ENCODE results near the gene CHRNB2. TPM values are rescaled to one million over a fixed set of nuclear protein-coding genes. Genes with fewer than 3 reads are reported as not detected.

The CHRNB2 gene
- total and polyA plus RNA-seq, 2 donors (not counting 1 experiment from before 2014, with no cell fraction given): 0.03 TPM; not detected in 1

- no peak overlapping the region for H3K4me2 ChIP-seq (replicated peaks; ENCODE audit: low read depth, low read length, poor library complexity, severe bottlenecking)
- Mint-ChIP-seq H3K4me1 (peaks cover 16% of the 10 kb centered on the region), H3K4me3 (no peak overlapping the region), H3K27me3 (no peaks in the 10 kb centered on the region), H3K9me3 (ENCODE audit: insufficient read depth) (no peaks in the 10 kb centered on the region), H3K27ac (no peak overlapping the region)
- H2AFZ ChIP-seq (ENCODE audit: insufficient read depth, low read depth, low read length, poor library complexity, severe bottlenecking): no peak overlapping the region
- DNase-seq (no peak), ATAC-seq (ENCODE audit: low read depth) (no peak)
- no peaks in the 10 kb centered on the region for H3K27me3 ChIP-seq (replicated peaks in 1 of 4; ENCODE audit: control extremely low read depth in 1 of 4, control insufficient read depth in 3 of 4, insufficient read depth in 4 of 4, low read length in 3 of 4)
- H3K4me3 ChIP-seq (ENCODE audit: control extremely low read depth in 1 of 5, extremely low read depth in 1 of 5, insufficient read depth in 1 of 5, low read depth in 2 of 5, low read length in 4 of 5): no peak overlapping the region
- no peak for TF ChIP-seq EZH2 (IDR thresholded peaks at IDR 0.05; ENCODE audit: borderline replicate concordance, insufficient read depth, low read depth, low read length, poor library complexity, severe bottlenecking)
- no peak for TF ChIP-seq CTCF (IDR thresholded peaks at IDR 0.05)
- intact Hi-C loops (cut with micrococcal nuclease): no loop called here
- WGBS (ENCODE audit: insufficient coverage): 96% methylated on average over 3 of the region's 6 CpGs
- H3K9ac ChIP-seq (ENCODE audit: low read length): no peak overlapping the region
- H3K4me1 ChIP-seq (ENCODE audit: control insufficient read depth in 2 of 2, insufficient read depth in 2 of 2, low read length in 2 of 2): peaks cover 4 to 18% of the 10 kb centered on the region in 2 donors
- ChIA-PET CTCF (interaction anchor here (0.6 kb wide), 1 partner anchor 510 kb away, joined by 3 read pairs; no protein-coding TSS in a partner anchor), POLR2A (no interaction called here)
- H3K79me2 ChIP-seq (ENCODE audit: control insufficient read depth, insufficient read depth, low read length): no peaks in the 10 kb centered on the region
- peaks cover 10 to 99% of the 10 kb centered on the region in 2 experiments for H3K36me3 ChIP-seq (replicated peaks in 1 of 2; ENCODE audit: control extremely low read depth in 1 of 2, control insufficient read depth in 1 of 2, extremely low read depth in 1 of 2, insufficient read depth in 2 of 2, low read length in 1 of 2)
- peaks cover 45% of the 10 kb centered on the region for H4K20me1 ChIP-seq (ENCODE audit: control insufficient read depth, insufficient read depth, low read length, poor library complexity, severe bottlenecking)
- H3K9me3 ChIP-seq (ENCODE audit: control extremely low read depth in 1 of 3, control insufficient read depth in 2 of 3, insufficient read depth in 1 of 3, low read length in 2 of 3): no peaks in the 10 kb centered on the region
- no peak overlapping the region for H3K27ac ChIP-seq (ENCODE audit: low read length in 2 of 2)
These were observed 19.1 kb downstream of the CHRNB2 start for GRCh38 chr1:154586641-154587040.

GRCh38 chr1:154589780-154590179 is 22.2 kb downstream of the CHRNB2 start:
- intact Hi-C loops (cut with micrococcal nuclease): no loop called here
- ATAC-seq (ENCODE audit: low read depth): no peak
- H3K36me3 ChIP-seq (replicated peaks in 1 of 2; ENCODE audit: control extremely low read depth in 1 of 2, control insufficient read depth in 1 of 2, extremely low read depth in 1 of 2, insufficient read depth in 2 of 2, low read length in 1 of 2): peaks cover 6 to 96% of the 10 kb centered on the region in 2 experiments
- H3K27ac ChIP-seq (ENCODE audit: low read length in 2 of 2): no peak overlapping the region
- peaks cover 0 to 7% of the 10 kb centered on the region in 2 donors for H3K4me1 ChIP-seq (ENCODE audit: control insufficient read depth in 2 of 2, insufficient read depth in 2 of 2, low read length in 2 of 2)
- CTCF ChIA-PET: interaction anchor here (1.4 to 1.7 kb wide), 2 partner anchors 30 to 31 kb away, joined by 4 read pairs; no protein-coding TSS in a partner anchor
- DNase-seq: no peak
- Mint-ChIP-seq H3K4me3 (no peak overlapping the region), H3K4me1 (peaks cover 9% of the 10 kb centered on the region), H3K9me3 (ENCODE audit: insufficient read depth) (no peaks in the 10 kb centered on the region), H3K27ac (no peak overlapping the region), H3K27me3 (no peaks in the 10 kb centered on the region)
- peaks cover 48% of the 10 kb centered on the region for H4K20me1 ChIP-seq (ENCODE audit: control insufficient read depth, insufficient read depth, low read length, poor library complexity, severe bottlenecking)
- 100% methylated on average over 5 of the region's 10 CpGs for WGBS (ENCODE audit: insufficient coverage)
- no peak overlapping the region for H3K9ac ChIP-seq (ENCODE audit: low read length)
- H2AFZ ChIP-seq (ENCODE audit: insufficient read depth, low read depth, low read length, poor library complexity, severe bottlenecking): no peak overlapping the region
- no peaks in the 10 kb centered on the region for H3K27me3 ChIP-seq (replicated peaks in 1 of 4; ENCODE audit: control extremely low read depth in 1 of 4, control insufficient read depth in 3 of 4, insufficient read depth in 4 of 4, low read length in 3 of 4)
- POLR2A ChIA-PET: interaction anchor here (0.7 kb wide), 1 partner anchor 255 kb away, joined by 4 read pairs; no protein-coding TSS in a partner anchor
- no peaks in the 10 kb centered on the region for H3K9me3 ChIP-seq (ENCODE audit: control extremely low read depth in 1 of 3, control insufficient read depth in 2 of 3, insufficient read depth in 1 of 3, low read length in 2 of 3)
- no peak overlapping the region for H3K4me3 ChIP-seq (ENCODE audit: control extremely low read depth in 1 of 5, extremely low read depth in 1 of 5, insufficient read depth in 1 of 5, low read depth in 2 of 5, low read length in 4 of 5)
- TF ChIP-seq EZH2 (IDR thresholded peaks at IDR 0.05; ENCODE audit: borderline replicate concordance, insufficient read depth, low read depth, low read length, poor library complexity, severe bottlenecking) (no peak), CTCF (IDR thresholded peaks at IDR 0.05) (no peak)
- H3K79me2 ChIP-seq (ENCODE audit: control insufficient read depth, insufficient read depth, low read length): no peaks in the 10 kb centered on the region
- no peak overlapping the region for H3K4me2 ChIP-seq (replicated peaks; ENCODE audit: low read depth, low read length, poor library complexity, severe bottlenecking)

All from B cell (primary cell).